Activated T-cell treated with anti-CD3 and anti-CD28 coated beads, Interleukin-2, amount 50 U/mL, for 72 hours (primary cell): ENCODE results near the gene KL. TPM values are rescaled to one million over a fixed set of nuclear protein-coding genes. Genes with fewer than 3 reads are reported as not detected.

Experiments used
- ATAC-seq, 2 donors: fragments of 150-1000 bp; cut with Tn5 transposase; replicated peaks in 1 of 2; 2 replicates each; pipeline ENCODE4 v1.10.0; 2021; ENCODE audit warnings: moderate library complexity in 2 of 2, mild to moderate bottlenecking in 1 of 2
- DNase-seq, 2 donors: peaks; one replicate each; pipeline ENCODE4 v3.0.0; 2021 to 2022; ENCODE audit warnings: mixed read lengths in 1 of 2
- H3K27ac Mint-ChIP-seq: one replicate; pipeline ENCODE4 v1.8.0; 2022; ENCODE audit warnings: mild to moderate bottlenecking, moderate library complexity, mixed read lengths
- H3K27me3 Mint-ChIP-seq: one replicate; pipeline ENCODE4 v1.8.0; 2022; ENCODE audit warnings: low read depth, mixed read lengths
- H3K36me3 Mint-ChIP-seq, 2 donors: one replicate each; pipeline ENCODE4 v1.8.0; 2022; ENCODE audit warnings: mixed read lengths in 2 of 2, mild to moderate bottlenecking in 1 of 2; ENCODE audit not compliant: insufficient read depth in 2 of 2
- H3K4me1 Mint-ChIP-seq: one replicate; pipeline ENCODE4 v1.8.0; 2022; ENCODE audit warnings: low read depth, mixed read lengths
- H3K4me3 Mint-ChIP-seq, 2 donors: one replicate each; pipeline ENCODE4 v1.8.0; 2022; ENCODE audit warnings: mild to moderate bottlenecking in 2 of 2, mixed read lengths in 2 of 2, moderate library complexity in 2 of 2
- H3K9me3 Mint-ChIP-seq, 2 donors: one replicate each; pipeline ENCODE4 v1.8.0; 2022; ENCODE audit warnings: mixed read lengths in 2 of 2
- total RNA-seq, 2 donors: library from RNA; stranded (reverse); gene quantifications; one replicate each; pipeline ENCODE4 v1.2.3, GENCODE V29; 2022

The KL gene
- total RNA-seq, result under 1 TPM; 0.69 to 0.99 TPM

- H3K4me3 Mint-ChIP-seq, result peak within 1 kb of the TSS; percentile 76 to 82
- no peaks in the 10 kb centered on the region for H3K36me3 Mint-ChIP-seq
- no peak within 1 kb of the TSS for H3K27ac Mint-ChIP-seq
- peak; percentile 38 for DNase-seq
- peak; percentile 52 to 57 for ATAC-seq
- H3K9me3 Mint-ChIP-seq, result no peaks in the 10 kb centered on the region
- peaks cover 16% of the 10 kb centered on the region for H3K4me1 Mint-ChIP-seq
- H3K27me3 Mint-ChIP-seq, result peaks cover 78% of the 10 kb centered on the region
Measured at GRCh38 chr13:33016414-33017322, at the start of gene KL. Gene KL (plus strand): TSS chr13:33016423. CDS start chr13:33016441, 18 bp downstream.

DNA sequence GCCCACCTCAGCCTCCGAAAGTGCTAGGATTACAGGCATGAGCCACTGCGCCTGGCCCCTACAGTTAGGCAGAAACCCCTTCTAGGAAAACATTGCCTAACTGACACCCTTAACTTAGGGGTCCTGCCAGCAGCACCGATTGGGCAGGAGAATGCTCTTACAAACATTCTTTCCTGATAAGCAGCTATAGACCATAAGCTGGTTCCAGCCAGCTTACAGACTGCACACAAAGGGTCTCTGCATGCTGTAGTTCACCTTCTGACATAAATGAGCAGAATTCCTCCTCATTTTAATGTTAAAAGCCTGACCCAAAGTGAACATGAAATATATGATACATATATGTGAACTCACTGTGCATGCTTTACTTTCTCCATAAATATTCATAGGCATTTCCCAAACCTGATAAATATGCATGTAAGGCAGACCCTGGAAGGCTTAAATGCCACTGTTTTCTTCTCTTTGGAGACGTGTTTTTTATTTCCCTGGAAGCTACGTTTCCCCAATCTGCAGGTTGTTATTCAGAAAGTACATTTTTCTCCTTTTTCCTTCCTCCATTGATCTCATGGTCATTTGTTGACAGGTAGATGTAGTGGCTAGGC, 48.5 kb upstream of the KL start:
- Mint-ChIP-seq H3K27ac (no peak overlapping the region), H3K27me3 (no peaks in the 10 kb centered on the region), H3K36me3 (no peaks in the 10 kb centered on the region), H3K9me3 (no peaks in the 10 kb centered on the region), H3K4me1 (no peaks in the 10 kb centered on the region), H3K4me3 (no peak overlapping the region)
- ATAC-seq (no peak), DNase-seq (no peak)

GRCh38 chr13:32968316-32968715, 47.9 kb upstream of the KL start:
- H3K4me1 Mint-ChIP-seq, result no peaks in the 10 kb centered on the region
- H3K9me3 Mint-ChIP-seq, result no peaks in the 10 kb centered on the region
- ATAC-seq (no peak), DNase-seq (no peak)
- no peaks in the 10 kb centered on the region for H3K27me3 Mint-ChIP-seq
- no peak overlapping the region for H3K4me3 Mint-ChIP-seq
- H3K36me3 Mint-ChIP-seq, result no peaks in the 10 kb centered on the region
- H3K27ac Mint-ChIP-seq, result no peak overlapping the region

- H3K9me3 Mint-ChIP-seq, result no peaks in the 10 kb centered on the region
- ATAC-seq (no peak), DNase-seq (no peak)
- H3K4me3 Mint-ChIP-seq, result no peak overlapping the region
- H3K4me1 Mint-ChIP-seq, result no peaks in the 10 kb centered on the region
- H3K27ac Mint-ChIP-seq, result no peak overlapping the region
- no peaks in the 10 kb centered on the region for H3K36me3 Mint-ChIP-seq
- no peaks in the 10 kb centered on the region for H3K27me3 Mint-ChIP-seq
Measured at GRCh38 chr13:32968793-32969192, 47.4 kb upstream of the KL start.

GRCh38 chr13:32969516-32969941, 46.7 kb upstream of the KL start:
- ATAC-seq, result no peak
- Mint-ChIP-seq H3K4me3 (no peak overlapping the region), H3K27me3 (no peaks in the 10 kb centered on the region), H3K27ac (no peak overlapping the region), H3K4me1 (no peaks in the 10 kb centered on the region), H3K36me3 (no peaks in the 10 kb centered on the region), H3K9me3 (no peaks in the 10 kb centered on the region)
- DNase-seq, result peak in 1 of 2 donors; percentile 8

DNA sequence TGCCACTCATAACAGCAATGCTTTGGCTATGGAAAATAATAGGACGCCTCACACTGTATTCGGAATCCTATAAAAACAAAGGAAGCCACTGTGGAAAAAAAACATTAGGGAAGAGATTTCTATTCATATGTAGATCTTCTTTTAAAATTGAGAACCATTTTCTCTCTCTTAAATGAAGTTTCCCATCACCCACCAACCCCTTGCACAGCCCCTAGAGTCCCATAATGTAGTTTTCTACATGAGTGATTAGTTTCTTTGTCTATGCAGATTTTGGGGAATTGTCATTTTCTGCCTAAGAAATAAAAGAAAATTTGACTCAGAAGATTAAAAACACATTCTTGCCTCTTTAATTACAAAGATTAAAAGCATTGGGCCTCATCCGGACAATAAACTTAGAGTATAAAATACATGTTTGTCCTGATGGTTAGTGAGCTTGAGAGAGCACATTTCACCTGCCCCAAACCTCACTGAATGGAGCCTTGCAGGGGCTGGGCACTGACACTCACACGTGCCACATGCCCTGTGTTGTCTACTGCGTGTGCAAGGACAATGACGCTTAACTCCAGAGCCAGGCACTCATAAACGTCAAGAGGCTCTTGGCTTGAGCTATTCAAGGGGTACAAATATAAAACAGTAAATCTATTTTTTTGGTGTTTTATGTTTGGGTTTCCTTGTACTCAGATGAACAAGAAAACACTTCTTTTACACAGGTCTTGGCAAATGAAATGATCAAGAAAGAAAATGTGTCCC, 40.0 kb upstream of the KL start:
- Mint-ChIP-seq H3K27me3 (no peaks in the 10 kb centered on the region), H3K4me1 (no peaks in the 10 kb centered on the region), H3K4me3 (no peak overlapping the region), H3K27ac (no peak overlapping the region), H3K9me3 (peaks cover 0 to 3% of the 10 kb centered on the region in 2 donors), H3K36me3 (no peaks in the 10 kb centered on the region)
- ATAC-seq (no peak), DNase-seq (no peak)

- H3K27me3 Mint-ChIP-seq, result no peaks in the 10 kb centered on the region
Measured at GRCh38 chr13:32976912-32977311, 39.3 kb upstream of the KL start.

GRCh38 chr13:32977321-32977720, 38.9 kb upstream of the KL start:
- Mint-ChIP-seq H3K9me3 (peaks cover 0 to 3% of the 10 kb centered on the region in 2 donors), H3K27me3 (no peaks in the 10 kb centered on the region), H3K36me3 (no peaks in the 10 kb centered on the region), H3K27ac (no peak overlapping the region), H3K4me1 (no peaks in the 10 kb centered on the region), H3K4me3 (no peak overlapping the region)
- ATAC-seq (no peak), DNase-seq (no peak)

More at GRCh38 chr13:32976912-32977311, 39.3 kb upstream of the KL start:
- Mint-ChIP-seq H3K4me1 (no peaks in the 10 kb centered on the region), H3K4me3 (no peak overlapping the region), H3K27ac (no peak overlapping the region), H3K36me3 (no peaks in the 10 kb centered on the region), H3K9me3 (peaks cover 0 to 3% of the 10 kb centered on the region in 2 donors)
- DNase-seq (no peak), ATAC-seq (no peak)

GRCh38 chr13:32978278-32978677, 37.9 kb upstream of the KL start:
- Mint-ChIP-seq H3K4me3 (no peak overlapping the region), H3K36me3 (no peaks in the 10 kb centered on the region), H3K9me3 (peaks cover 0 to 3% of the 10 kb centered on the region in 2 donors), H3K27me3 (no peaks in the 10 kb centered on the region), H3K4me1 (no peaks in the 10 kb centered on the region), H3K27ac (no peak overlapping the region)
- ATAC-seq, result no peak
- no peak for DNase-seq

DNA sequence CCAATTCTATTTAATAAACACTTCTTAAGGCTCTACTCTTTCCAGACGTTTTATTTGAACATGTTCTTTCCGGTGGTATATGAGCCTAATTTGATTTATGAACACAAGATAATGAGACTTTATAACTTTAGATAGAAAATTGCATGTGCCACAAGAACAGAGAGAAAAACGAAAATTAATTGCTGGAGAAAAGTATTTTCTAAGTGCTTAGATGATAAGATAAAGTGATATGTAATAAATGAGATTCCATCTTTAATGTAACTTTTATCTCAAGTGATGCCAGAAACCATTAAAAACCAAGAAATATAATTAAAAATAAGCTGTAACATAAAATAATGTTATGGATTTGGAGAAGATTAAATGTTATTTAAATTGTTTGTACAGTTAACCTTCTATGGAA, 33.2 kb upstream of the KL start:
- no peak for ATAC-seq
- Mint-ChIP-seq H3K9me3 (peaks cover 0 to 7% of the 10 kb centered on the region in 2 donors), H3K27ac (no peak overlapping the region), H3K4me3 (no peak overlapping the region), H3K36me3 (no peaks in the 10 kb centered on the region), H3K4me1 (no peaks in the 10 kb centered on the region), H3K27me3 (peaks cover 14% of the 10 kb centered on the region)
- DNase-seq, result no peak

DNA sequence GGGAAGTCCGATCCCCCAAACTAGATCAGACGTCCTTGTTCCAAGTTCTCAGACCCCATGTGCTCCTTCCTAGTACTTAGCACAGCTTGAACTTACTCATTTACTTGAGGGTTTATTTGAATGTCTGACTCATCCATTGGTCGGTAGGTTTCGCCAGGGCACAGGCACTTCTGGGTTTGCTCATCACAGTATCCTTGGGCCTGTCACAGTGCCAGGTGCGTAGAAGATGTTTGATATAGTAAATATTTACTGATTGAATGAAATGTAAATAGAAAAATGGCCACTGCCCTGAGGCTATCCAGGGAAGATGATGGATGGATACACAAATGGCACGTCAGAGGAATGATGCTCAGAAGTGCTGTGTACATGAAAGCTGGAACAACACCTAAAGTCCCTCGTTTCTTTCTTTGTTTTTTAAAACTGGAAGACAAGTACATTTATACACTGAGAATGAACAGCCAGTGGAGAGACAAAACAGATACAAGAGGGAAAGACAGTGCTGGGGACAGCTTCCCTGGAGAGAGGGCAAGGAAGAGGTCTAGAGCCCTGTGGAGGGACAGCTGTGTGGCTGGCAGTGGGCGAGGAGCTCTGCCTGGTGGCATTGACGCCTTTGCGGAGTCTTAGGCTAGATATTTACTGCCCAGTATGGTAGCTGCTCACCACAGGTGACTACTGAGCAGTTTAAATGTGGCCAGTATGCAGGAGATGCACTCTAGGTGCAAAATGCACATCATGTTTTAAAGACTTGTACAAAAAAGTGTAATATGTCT, 31.2 kb upstream of the KL start:
- peaks cover 0 to 7% of the 10 kb centered on the region in 2 donors for H3K9me3 Mint-ChIP-seq
- peak overlapping the region; percentile 49 for H3K27ac Mint-ChIP-seq
- H3K4me1 Mint-ChIP-seq, result no peaks in the 10 kb centered on the region
- no peak overlapping the region for H3K4me3 Mint-ChIP-seq
- peaks cover 14% of the 10 kb centered on the region for H3K27me3 Mint-ChIP-seq
- H3K36me3 Mint-ChIP-seq, result no peaks in the 10 kb centered on the region
- ATAC-seq (peak; percentile 51 to 62), DNase-seq (peak in 1 of 2 donors; percentile 8)

- Mint-ChIP-seq H3K4me1 (no peaks in the 10 kb centered on the region), H3K9me3 (peaks cover 0 to 7% of the 10 kb centered on the region in 2 donors), H3K27ac (no peak overlapping the region), H3K36me3 (no peaks in the 10 kb centered on the region), H3K4me3 (no peak overlapping the region), H3K27me3 (peaks cover 23% of the 10 kb centered on the region)
- DNase-seq (no peak), ATAC-seq (no peak)
Measured at GRCh38 chr13:32986552-32986951, 29.7 kb upstream of the KL start.
